Calu3 (cell line): Measurements from ENCODE around the gene ACTL6B. TPM values are rescaled to one million over a fixed set of nuclear protein-coding genes. Genes with fewer than 3 reads are reported as not detected.

Experiments
- BruUV-seq: library from RNA; stranded (reverse); fragments of 400-500 nt; replicated peaks from 2 replicates; lab custom pipeline; 2021; lab: Mats Ljungman, UMichigan
- CTCF ChIA-PET: fragments of 300-600 bp; sonication (Branson Sonifier 250); formaldehyde crosslinking; loops from one replicate; lab custom pipeline; 2022; ENCODE audit warnings: antibody characterized with exemption; lab: Charles Lee
- DNase-seq: peaks from one replicate; pipeline ENCODE4 v3.0.0; 2022
- H3K27ac Mint-ChIP-seq: one replicate; pipeline ENCODE4 v1.8.0; 2022; ENCODE audit warnings: mixed read lengths; ENCODE audit not compliant: unreplicated experiment
- H3K27me3 Mint-ChIP-seq: one replicate; pipeline ENCODE4 v1.8.0; 2022; ENCODE audit warnings: mixed read lengths; ENCODE audit not compliant: unreplicated experiment
- H3K36me3 Mint-ChIP-seq: one replicate; pipeline ENCODE4 v1.8.0; 2022; ENCODE audit warnings: mild to moderate bottlenecking, moderate library complexity, mixed read lengths; ENCODE audit not compliant: insufficient read depth, unreplicated experiment
- H3K4me1 Mint-ChIP-seq: one replicate; pipeline ENCODE4 v1.8.0; 2022; ENCODE audit warnings: mild to moderate bottlenecking, low read depth, mixed read lengths; ENCODE audit not compliant: unreplicated experiment
- H3K4me3 Mint-ChIP-seq: one replicate; pipeline ENCODE4 v1.8.0; 2022; ENCODE audit warnings: mild to moderate bottlenecking, low read depth, moderate library complexity, mixed read lengths; ENCODE audit not compliant: unreplicated experiment
- H3K9me3 Mint-ChIP-seq: one replicate; pipeline ENCODE4 v1.8.0; 2022; ENCODE audit warnings: low read depth, mixed read lengths; ENCODE audit not compliant: unreplicated experiment
- intact Hi-C: fragments of 100-400 bp; cut with micrococcal nuclease; formaldehyde crosslinking; loops from one replicate; pipeline ENCODE4 v1.10.0; 2022; ENCODE audit not compliant: unreplicated experiment
- total RNA-seq: library from RNA; stranded (reverse); gene quantifications from 2 replicates; pipeline ENCODE4 v1.2.3, GENCODE V29; 2022
- TF ChIP-seq, protein P1 (sequence below): fragments of 200-600 bp; IDR thresholded peaks from one replicate; pipeline ENCODE4 v1.8.0; 2022; ENCODE audit warnings: antibody characterized with exemption; ENCODE audit not compliant: unreplicated experiment

ACTL6B gene
- total RNA-seq, 1 experiment from 2014 or later = not detected

DNA sequence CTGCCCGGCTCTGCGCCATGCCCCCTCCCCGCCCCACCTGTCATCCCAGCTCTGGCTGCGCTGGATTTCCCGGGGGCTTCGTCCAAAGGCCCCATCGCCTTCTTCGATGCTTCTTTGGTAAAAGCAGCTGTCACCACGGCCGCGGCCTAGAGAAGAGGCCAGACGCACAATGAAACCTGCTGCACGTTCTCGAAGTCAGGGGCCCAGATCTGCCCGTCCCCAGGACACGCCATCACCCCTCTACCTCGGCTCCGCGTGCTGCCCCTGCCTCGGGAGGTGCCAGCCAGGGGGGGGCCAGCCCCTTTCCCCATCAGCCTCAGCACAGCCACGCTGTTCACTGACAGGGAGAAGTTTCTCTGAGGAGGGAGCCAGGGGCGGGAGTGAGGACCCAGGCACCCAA, 31.0 kb upstream of the ACTL6B start:
- no peaks in the 10 kb centered on the region for H3K9me3 Mint-ChIP-seq
- TF ChIP-seq, protein P1, sequence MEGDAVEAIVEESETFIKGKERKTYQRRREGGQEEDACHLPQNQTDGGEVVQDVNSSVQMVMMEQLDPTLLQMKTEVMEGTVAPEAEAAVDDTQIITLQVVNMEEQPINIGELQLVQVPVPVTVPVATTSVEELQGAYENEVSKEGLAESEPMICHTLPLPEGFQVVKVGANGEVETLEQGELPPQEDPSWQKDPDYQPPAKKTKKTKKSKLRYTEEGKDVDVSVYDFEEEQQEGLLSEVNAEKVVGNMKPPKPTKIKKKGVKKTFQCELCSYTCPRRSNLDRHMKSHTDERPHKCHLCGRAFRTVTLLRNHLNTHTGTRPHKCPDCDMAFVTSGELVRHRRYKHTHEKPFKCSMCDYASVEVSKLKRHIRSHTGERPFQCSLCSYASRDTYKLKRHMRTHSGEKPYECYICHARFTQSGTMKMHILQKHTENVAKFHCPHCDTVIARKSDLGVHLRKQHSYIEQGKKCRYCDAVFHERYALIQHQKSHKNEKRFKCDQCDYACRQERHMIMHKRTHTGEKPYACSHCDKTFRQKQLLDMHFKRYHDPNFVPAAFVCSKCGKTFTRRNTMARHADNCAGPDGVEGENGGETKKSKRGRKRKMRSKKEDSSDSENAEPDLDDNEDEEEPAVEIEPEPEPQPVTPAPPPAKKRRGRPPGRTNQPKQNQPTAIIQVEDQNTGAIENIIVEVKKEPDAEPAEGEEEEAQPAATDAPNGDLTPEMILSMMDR = no peak
- peaks cover 30% of the 10 kb centered on the region for H3K36me3 Mint-ChIP-seq
- intact Hi-C loops = no loop called here
- DNase-seq = no peak
- H3K27ac Mint-ChIP-seq = no peak overlapping the region
- no peak overlapping the region for H3K4me3 Mint-ChIP-seq
- H3K27me3 Mint-ChIP-seq = no peaks in the 10 kb centered on the region
- no TSS peak for BruUV-seq
- CTCF ChIA-PET = no interaction called here
- no peaks in the 10 kb centered on the region for H3K4me1 Mint-ChIP-seq

DNA sequence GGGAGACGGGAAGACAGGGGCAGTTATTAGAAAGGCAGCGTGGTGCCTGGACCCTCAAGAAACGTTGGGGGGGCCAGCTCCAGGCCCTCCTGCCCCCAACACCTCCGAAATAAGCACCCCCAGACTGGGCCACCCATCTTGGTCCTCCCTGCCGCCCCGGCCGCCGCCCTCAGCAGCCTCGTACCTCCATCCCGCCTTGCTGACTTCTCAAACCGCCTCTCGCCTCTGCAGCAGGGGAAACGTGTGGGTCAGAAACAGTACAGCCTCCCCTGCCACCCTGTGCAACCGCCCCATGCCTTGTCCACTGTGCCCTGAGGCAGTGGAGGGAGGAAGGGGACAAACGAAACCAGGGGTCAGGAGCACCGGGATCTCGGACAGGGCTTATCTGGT, 30.6 kb upstream of the ACTL6B start:
- no TSS peak for BruUV-seq
- CTCF ChIA-PET = no interaction called here
- Mint-ChIP-seq H3K9me3 (no peaks in the 10 kb centered on the region), H3K36me3 (peaks cover 31% of the 10 kb centered on the region), H3K27me3 (no peaks in the 10 kb centered on the region), H3K4me1 (no peaks in the 10 kb centered on the region), H3K27ac (no peak overlapping the region), H3K4me3 (no peak overlapping the region)
- intact Hi-C loops = no loop called here
- DNase-seq = no peak
- TF ChIP-seq, protein P1 = no peak

DNA sequence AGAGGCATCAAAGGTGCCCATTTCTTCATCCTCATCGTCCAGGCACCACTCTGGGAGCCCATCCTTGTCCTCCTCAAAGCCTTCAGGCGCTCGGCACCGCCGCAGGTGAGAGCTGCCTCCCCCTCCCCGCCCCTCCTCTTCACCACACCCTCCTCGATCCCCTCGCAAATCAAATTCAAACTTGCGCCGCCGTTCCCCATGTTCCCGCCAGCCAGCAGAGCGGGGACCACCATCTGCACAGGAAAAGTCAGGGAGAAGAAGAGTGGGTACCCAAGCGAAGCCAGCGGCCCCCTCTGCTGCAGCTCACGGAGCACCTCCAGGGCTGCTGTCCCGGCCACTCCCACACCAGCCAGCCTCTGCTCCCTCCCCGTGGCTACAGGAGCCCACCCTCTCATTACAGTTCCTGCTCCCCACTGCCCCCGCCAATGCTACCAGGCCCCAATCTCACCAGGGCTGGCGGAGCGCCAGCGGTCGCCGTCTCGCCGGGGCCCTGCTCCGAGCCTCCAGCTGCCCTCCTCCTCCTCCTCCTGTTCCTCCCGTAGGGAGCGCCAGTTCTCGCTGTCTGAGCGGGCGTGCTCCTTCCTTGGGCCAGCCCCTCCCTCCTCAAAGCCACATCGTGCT, 30.1 kb upstream of the ACTL6B start:
- no peaks in the 10 kb centered on the region for H3K4me1 Mint-ChIP-seq
- H3K27me3 Mint-ChIP-seq = no peaks in the 10 kb centered on the region
- CTCF ChIA-PET = no interaction called here
- H3K4me3 Mint-ChIP-seq = no peak overlapping the region
- no peak overlapping the region for H3K27ac Mint-ChIP-seq
- no peak for DNase-seq
- no TSS peak for BruUV-seq
- no peaks in the 10 kb centered on the region for H3K9me3 Mint-ChIP-seq
- H3K36me3 Mint-ChIP-seq = peaks cover 33% of the 10 kb centered on the region
- TF ChIP-seq, protein P1 = no peak
- intact Hi-C loops = no loop called here

DNA sequence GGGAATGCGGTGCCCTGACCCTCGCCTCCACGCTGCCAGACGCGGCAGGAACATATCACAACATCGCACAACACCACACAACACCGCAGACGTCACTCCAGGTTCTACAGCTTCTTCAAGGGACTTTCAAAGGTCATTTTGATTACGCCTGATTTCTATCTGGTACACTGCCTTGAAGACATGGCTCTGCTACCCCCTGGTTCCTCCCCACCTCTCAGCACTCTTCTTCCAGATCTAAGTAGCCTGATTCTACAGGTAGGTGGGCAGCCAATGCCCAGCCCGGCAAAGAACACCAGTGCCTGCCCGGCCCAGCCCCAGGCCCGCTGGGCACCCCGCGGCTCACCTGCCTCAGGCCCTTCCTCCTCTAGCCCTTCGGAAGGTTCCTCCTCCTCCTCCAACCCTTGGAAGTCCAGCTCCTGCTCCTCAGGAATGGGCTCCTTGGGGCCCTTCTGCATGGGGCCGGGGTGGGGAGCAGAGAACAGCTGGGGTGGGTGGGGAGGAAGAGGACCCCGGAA, 29.4 kb upstream of the ACTL6B start:
- H3K4me3 Mint-ChIP-seq = no peak overlapping the region
- TF ChIP-seq, protein P1 = no peak
- DNase-seq = no peak
- CTCF ChIA-PET = no interaction called here
- H3K9me3 Mint-ChIP-seq = no peaks in the 10 kb centered on the region
- no peaks in the 10 kb centered on the region for H3K27me3 Mint-ChIP-seq
- peaks cover 38% of the 10 kb centered on the region for H3K36me3 Mint-ChIP-seq
- no peaks in the 10 kb centered on the region for H3K4me1 Mint-ChIP-seq
- BruUV-seq = no TSS peak
- intact Hi-C loops = no loop called here
- H3K27ac Mint-ChIP-seq = no peak overlapping the region
